NCI-H2196 treated with DMSO at 0.1 percent for 48 hours (cell line): ENCODE measurements around the gene OTUD5.

Experiments
- DNase-seq: peaks from one replicate; lab custom pipeline; 2025; ENCODE audit not compliant: unreplicated experiment; lab: John Stamatoyannopoulos, UW

OTUD5 gene

DNA sequence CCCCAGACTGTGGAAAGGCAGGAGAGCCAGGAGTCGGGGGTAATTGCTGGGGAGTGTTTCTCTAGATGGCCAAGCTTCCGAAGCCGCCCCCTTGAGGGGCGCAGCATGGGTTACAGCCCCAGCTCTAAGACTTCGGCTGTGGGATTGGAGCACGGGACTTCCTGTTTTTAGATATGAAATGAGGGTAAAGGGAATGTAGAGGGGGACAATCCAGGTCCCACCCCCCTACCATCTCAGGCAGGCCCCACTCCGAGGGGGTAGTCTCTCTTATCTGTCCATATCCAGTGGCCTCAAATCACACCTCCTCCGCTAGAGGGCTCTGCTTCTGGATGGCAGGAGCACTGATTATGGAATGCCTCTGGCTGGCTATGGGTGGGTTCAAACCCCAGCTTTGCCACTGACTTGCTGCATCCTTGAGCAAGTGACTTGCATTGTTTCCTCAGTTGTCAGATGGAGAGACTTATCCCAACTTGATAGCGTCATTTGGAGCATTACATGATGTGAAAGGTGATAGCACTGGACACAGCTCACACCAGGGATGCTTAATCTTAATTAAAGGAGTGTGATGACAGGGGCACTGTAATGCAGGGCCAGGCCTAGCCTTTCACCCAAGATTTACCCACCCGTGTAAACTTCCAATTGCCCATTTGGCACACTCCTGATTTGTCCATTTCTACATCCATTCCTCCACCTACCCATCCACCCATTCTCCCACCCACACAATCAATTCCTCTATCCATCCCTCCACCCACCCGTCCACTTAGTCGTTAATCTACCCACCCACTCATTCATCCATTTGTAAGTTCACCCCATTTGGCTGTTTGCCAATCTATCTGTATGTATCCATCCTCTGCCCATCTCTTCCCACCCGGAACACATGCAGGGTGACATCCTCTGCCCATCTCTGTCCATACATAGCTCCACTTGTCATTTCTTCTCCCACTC is 15.1 kb upstream of the OTUD5 start:
- no peak for DNase-seq

- DNase-seq = no peak
Measured at GRCh38 chrX:48971249-48972219, 14.1 kb upstream of the OTUD5 start, which contains the start of gene KCND1. TSS of gene KCND1 (minus strand) at chrX:48971844. CDS start at chrX:48970271, 1,573 bp downstream.

DNA sequence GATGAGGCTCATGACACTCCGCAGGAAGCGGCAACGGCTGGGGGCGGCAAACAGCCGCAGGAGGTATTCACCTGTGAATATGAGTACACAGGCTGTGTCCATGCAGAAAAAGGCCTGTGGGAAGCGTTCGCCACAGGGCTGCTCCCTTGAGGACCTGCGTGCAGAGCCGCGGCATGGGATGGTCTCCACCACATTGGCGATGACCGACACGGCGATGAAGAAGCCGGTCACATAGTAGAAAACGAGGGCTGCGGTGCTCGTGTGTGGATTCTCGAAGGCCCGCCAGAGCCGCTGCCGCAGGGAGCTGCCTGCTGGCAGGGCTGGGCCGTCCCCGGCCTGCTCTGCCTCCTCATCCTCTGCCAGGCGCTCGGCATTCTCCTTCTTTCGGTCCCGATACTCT is 12.1 kb upstream of the OTUD5 start:
- DNase-seq = no peak

- no peak for DNase-seq
Measured at GRCh38 chrX:48968377-48968776, 11.0 kb upstream of the OTUD5 start.

- no peak for DNase-seq
Measured at GRCh38 chrX:48966796-48967579, 9.6 kb upstream of the OTUD5 start.

DNA sequence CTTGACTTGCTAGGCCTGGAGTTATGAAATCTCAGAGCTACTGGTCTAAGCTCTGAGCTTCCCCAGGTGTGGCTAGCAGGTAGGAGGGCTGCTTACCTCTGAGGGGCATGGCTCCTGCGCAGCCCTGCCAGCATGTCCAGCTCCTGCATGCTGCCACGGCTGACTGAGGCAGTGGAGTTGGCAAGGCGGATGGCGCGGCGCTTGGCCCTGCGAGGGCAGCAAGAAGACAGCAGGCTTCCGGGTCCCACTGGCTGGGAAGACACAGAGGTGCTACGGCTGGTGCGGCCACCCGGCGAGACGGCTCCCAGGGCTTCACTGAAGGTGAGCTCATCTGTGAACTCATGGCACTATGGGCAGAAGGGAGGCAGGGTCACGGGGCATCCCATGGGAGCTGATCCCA is 8.6 kb upstream of the OTUD5 start:
- DNase-seq = no peak

- no peak for DNase-seq
Measured at GRCh38 chrX:48961585-48962091, 4.2 kb upstream of the OTUD5 start.

- DNase-seq = no peak
Measured at GRCh38 chrX:48960291-48960690, 2.9 kb upstream of the OTUD5 start.

DNA sequence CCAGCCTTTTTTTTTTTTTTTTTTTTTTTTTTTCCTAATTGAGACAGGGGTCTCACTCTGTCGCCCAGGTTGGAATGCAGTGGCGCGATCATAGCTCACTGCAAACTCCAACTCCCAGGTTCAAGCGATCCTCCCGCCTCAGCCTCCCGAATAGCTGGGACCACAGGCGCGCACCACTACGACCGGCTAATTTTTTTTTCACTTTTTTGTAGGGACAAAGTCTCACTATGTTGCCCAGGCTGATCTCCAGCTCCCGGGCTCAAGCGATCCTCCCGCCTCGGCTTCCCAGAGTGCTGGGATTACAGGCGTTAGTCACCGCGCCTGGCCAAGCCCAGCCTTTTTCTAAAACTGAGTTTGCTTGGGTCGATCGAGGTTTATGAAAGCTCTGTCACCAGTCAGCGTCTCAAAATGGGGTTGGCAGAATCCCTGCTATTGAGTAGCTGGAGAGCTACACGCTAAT is 1.3 kb upstream of the OTUD5 start:
- no peak for DNase-seq

- peak; percentile 93 for DNase-seq
Measured at GRCh38 chrX:48957827-48958634, 624 bp upstream of the OTUD5 start.

- no peak for DNase-seq
Measured at GRCh38 chrX:48956728-48957414, 536 bp downstream of the OTUD5 start.

GRCh38 chrX:48948589-48948988 is 8.8 kb downstream of the OTUD5 start:
- DNase-seq = no peak

GRCh38 chrX:48945517-48946348 is 11.7 kb downstream of the OTUD5 start:
- DNase-seq = no peak

GRCh38 chrX:48942895-48943294 is 14.5 kb downstream of the OTUD5 start:
- no peak for DNase-seq

DNA sequence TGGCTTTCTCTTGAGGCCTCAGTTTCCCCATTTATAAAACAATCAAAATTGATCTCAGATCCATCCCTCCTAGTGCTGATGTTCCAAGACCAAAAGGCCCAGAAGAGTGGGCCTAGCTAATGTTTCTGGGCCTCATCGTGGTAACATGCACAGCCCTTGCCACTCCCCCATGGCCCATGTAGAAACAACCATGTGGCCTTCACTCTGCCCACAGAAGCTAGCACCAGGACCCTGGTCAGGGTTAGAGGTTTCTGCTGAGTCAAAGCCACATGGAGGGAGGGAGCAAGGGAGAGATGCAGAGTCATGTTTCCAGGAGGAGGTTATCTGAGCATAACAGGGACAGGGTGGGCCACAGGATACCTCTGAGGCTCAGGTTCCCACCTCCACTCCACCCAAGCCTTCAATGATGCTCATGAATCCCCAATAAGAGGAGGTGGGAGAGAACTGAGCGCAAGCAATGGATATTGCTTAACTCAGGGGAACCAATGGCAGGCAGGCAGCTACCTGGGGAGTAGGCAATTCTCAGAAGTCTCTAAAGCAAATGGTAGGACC is 16.9 kb downstream of the OTUD5 start:
- no peak for DNase-seq

- DNase-seq = no peak
Measured at GRCh38 chrX:48939524-48940228, 17.7 kb downstream of the OTUD5 start.

DNA sequence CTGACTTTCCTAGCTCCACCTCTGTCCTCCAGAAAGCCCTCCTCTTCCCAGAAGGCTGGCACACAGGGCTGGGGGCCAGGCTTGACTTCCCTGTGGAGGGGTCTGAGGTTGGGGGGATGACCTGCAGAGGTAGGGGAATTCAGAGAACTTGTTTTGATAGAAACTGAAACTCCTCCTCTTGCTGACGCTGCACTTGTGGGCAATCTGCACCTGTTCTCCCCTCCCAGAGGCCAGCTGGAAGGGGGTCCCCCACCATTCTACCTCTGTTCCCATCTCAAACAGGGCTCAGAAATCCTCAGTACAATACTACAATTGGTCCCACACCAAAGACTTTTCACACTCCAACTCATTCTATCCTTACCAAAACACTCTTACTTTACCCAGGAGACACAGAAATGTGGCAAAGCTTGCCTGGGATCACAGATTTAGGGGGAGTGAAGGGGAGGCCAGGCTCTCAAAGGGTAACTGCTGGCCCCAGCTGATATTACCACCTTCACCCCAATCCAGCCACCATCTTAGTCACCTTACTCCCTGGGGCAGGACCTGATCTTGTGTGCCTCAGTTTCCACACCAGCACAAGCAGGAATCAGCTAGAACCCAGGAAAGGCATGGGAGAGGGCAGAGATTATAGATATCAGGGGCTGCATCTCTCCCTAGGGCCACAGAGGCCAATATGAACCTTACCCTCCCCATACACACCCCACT is 18.5 kb downstream of the OTUD5 start:
- no peak for DNase-seq
